Renal cortex interstitium (tissue), 11 donors: ENCODE measurements around the gene FREM3. TPM values are rescaled to one million over a fixed set of nuclear protein-coding genes. Genes with fewer than 3 reads are reported as not detected.
"Not testable (repeated sequence)": the region's sequence is repeated elsewhere in the genome, so short reads cannot be mapped to it uniquely, and the experiment has no call there.

Experiments used
- DNase-seq, 11 donors: peaks; one replicate each; pipeline ENCODE4 v3.0.0-alpha.2; 2013; ENCODE audit warnings: low read depth in 9 of 11, low spot score in 4 of 11; ENCODE audit errors: extremely low read depth in 1 of 11
- polyA plus RNA-seq, 3 donors: library from polyadenylated mRNA; unstranded; fragments of 120-200 nt; gene quantifications; one replicate each; pipeline ENCODE4 v1.2.1, GENCODE V29; 2013; ENCODE audit not compliant: insufficient read length in 3 of 3

Gene FREM3
- polyA plus RNA-seq, 3 donors: 0.10 to 0.36 (median 0.17) TPM

DNA sequence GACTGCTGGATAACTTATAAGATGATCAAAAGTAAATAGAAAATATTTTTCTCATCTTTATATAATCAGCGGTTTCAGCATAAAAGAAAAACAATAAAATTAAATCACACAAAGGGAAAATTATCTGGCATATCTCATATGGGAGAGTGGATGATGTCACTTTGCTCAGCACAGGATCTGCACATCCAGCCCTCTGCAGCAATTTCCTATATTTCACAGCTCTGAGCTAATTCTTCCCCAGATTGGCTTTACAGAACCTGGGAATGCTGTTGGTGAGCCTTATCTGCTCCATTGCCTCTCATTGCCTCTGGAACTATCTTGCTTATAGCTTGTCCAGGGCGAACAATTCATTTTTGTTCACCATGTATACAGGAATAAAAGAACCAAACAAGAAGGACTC lies 21.0 kb downstream of the FREM3 start:
- no peak for DNase-seq

DNA sequence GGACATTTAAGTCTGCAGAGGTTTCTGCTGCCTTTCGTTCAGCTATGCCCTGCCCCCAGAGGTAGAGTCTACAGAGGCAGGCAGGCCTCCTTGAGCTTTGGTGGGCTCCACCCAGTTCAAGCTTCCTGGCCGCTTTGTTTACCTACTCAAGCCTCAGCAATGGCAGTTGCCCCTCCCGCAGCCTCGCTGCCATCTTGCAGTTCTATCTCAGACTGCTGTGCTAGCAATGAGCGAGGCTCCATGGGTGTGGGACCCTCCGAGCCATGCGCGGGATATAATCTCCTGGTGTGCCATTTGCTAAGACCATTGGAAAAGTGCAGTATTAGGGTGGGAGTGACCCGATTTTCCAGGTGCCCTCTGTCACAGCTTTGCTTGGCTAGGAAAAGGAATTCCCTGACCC lies 26.8 kb downstream of the FREM3 start:
- not testable (repeated sequence) for DNase-seq

DNA sequence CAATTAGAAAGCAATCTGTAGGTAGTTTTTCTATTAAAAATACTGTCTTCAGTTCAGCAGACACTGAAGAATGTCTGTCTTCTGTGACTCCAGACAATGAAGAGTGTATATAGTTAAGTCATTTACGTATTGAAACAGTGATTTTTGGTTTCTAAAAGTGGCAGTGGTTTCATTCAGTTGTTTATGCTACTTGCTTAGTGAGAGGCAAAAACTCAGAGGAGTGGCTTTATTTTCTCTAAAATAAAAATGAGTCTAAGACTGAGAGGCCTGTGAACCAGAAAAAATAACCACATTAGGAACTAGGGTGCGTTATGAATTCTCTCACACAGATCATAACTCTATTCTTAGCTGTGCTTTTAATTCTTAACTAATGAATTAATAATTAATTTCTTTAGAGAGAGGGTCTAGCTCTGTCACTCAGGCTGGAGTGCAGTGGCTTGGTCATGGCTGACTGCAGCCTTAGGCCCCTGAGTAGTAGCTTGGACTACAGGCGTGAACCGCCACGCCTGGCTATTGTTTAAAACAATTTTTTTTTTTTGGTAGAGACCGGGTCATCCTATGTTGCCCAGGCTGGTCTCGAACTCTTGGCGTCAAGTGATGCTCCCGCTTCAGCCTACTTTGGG lies 31.4 kb downstream of the FREM3 start:
- DNase-seq: peak in 1 of 11 donors; percentile 21

DNA sequence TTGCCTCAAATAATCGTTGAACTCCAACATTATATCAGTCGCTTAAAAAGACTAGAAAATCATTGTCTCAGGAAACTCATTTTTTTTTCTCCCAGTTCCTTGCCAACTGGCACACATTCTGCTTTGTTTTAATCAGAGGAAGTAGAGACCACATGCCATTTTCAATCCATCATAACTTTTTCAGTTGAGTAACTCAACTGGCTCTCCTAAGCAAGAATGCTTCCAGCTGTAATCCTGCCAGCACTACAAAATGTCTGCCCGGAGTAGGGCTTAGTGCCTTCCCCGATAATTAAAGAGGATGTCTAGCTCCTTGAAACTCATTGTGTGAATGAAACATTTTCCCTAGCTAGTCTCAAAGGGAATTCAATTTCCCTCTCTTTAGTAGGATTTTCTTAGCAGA lies 33.0 kb downstream of the FREM3 start:
- DNase-seq: peak in 5 of 11 donors; percentile 4 to 18 (median 7)

GRCh38 chr4:143658336-143658735 lies 42.1 kb downstream of the FREM3 start:
- no peak for DNase-seq

DNA sequence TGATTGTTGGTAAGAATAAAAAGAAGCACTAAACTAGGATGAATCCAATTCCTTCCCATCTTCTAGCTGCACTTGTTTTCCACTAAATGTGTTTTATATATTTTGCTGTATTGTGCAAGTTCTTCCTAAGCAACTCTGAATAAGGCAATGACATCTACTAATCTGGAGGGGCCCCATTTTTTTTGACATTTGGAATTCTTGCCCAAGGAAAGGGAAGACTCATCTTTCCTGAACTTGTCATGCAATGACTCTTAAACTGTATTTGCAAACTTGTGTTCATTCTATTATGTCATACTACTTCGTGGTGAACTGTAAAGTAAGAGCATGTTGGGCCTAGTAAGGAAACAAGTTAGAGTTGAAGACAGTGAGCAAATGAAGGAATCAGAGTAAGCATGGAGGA lies 45.9 kb downstream of the FREM3 start:
- DNase-seq: no peak

GRCh38 chr4:143653031-143653430 lies 47.4 kb downstream of the FREM3 start:
- no peak for DNase-seq

DNA sequence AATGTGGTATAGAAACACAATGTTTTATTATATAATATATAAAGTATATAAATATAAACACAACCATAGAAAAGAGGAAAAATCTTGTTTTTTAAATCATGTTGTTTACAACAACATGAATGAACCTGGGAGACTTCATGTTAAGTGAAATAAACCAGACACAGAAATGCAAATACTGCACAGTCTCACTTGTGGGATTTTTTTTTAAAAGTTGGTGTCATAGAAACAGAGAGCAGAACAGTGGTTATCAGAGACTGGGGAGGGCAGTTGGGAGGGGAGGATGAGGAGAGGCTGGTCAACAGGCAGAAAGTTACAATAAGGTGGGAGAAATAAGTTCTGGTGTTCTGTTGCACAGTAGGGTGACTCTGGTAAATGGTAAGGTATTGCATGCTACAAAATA lies 57.1 kb downstream of the FREM3 start:
- DNase-seq: no peak

DNA sequence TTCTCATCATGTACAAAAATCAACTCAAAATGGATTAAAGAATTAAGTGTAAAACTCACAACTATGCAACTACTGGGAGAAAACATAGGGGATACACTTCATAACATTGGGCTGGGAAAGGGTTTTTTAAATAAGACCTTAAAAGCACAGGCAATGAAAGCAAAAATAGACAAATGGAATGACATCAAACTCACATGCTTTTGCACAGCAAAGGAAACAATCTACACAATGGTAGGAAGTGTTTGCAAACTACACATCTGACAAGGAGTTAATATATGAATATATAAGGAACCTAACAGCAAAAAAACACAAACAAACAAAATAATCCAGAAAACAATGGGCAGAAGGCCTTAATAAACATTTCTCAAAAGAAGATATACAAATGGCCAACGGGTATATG lies 57.9 kb downstream of the FREM3 start:
- no peak for DNase-seq

GRCh38 chr4:143641361-143641760 lies 59.1 kb downstream of the FREM3 start:
- peak in 7 of 11 donors; percentile 43 to 62 (median 50) for DNase-seq

DNA sequence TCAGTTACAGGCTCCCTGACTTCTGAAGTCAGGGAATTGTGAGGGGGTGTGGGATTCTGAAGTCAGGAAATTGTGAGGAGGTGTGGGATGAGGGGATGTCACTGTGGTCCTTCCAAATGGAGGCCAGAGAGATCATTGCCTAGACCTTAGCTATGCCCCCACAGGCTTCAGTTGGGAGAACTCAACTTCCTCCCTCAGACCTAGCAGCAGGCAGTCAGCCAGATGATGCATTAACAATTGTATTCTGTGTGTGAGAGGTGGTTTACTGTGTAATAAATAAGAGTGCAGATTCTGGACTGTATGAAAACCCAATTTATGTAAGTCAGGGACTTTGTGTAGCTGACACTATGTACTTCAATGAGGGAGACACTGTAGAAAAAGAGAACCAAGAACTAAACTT lies 65.7 kb downstream of the FREM3 start:
- DNase-seq: no peak

GRCh38 chr4:143633833-143634232 lies 66.6 kb downstream of the FREM3 start:
- DNase-seq: no peak

GRCh38 chr4:143626134-143626911 lies 74.2 kb downstream of the FREM3 start:
- DNase-seq: peak; percentile 65 to 91 (median 77)

DNA sequence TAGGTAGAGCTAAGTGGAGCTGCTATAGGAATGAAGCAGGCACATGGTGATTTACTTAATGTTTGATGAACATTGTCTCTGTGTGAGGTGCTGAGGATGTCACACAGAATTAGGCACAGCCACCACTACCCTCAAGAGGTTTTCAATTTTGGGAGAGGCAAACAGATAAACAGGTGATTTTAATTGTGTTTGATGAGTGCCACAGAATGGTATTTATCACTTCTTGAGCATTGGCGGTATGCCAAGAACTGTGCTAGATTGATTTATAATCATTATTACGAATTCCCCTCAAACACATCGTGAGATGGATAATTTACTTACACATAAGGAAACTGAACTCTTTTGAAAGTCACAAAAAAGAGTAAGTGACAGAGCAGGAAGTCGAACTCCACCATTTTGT lies 74.8 kb downstream of the FREM3 start:
- no peak for DNase-seq

GRCh38 chr4:143623896-143624295 lies 76.6 kb downstream of the FREM3 start:
- no peak for DNase-seq

DNA sequence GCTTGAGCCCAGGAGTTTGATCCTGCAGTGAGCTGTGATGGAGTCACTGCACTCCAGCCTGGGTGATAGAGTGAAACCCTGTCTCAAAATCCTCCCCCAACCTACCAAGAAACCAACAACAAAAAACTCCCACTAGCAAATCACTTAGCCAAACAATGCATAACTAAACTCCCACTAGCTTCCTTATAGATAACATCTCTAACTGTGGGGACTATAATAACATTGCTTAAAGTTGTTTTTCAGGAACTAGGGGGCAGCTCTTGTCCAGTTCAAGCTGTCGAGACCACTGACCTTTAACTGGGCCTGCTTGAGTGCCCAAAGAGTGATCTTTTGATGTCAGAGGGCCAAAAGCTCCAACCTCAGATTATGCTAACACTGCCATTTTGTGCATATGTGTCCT lies 81.7 kb downstream of the FREM3 start:
- no peak for DNase-seq

GRCh38 chr4:143617994-143618679 lies 82.3 kb downstream of the FREM3 start:
- DNase-seq: no peak

DNA sequence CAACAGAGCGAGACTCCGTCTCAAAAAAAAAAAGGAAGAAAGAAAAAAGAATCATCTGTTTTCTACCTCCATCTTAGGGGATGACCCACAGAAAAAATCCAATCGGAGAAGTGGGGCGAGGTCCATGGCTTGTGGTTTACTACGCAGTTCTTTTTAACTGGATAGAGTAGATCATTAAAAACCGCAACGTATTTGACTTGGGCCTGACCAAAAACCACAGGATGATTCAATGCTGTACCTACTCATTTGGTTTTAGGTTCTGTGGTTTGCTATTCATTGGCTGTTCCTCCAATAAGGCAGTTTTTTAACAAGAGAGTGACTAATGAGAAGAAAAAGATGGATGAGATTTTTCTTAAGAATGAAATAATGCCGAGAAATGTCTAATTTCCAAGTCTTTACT lies 83.7 kb downstream of the FREM3 start:
- no peak for DNase-seq

GRCh38 chr4:143609492-143609891 lies 91.0 kb downstream of the FREM3 start:
- DNase-seq: no peak

DNA sequence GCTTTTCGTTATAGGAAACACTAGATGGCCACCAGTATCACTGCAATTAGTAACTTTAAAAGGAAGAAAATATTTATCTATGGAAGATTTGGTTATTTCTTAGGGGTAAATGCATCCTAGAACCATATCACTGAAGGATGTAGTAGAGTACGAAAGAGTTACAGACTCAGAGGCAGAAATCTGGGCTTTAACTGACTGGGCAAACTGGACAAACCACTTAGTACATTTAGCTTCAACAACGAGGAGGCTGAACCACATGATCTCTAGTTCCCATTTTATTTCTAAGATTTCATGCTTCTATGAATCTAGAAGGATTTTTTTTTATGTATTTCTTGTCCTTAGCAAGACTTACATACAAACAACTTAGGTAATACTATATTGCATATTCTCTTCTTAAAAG lies 94.0 kb downstream of the FREM3 start:
- DNase-seq: no peak
